ENCODE measurements around the gene STN1.

- TF ChIP-seq RAD21 (IDR thresholded peaks at IDR 0.05; ENCODE audit: low read length), result no peak
- TF ChIP-seq CEBPB (IDR thresholded peaks at IDR 0.05; ENCODE audit: low read depth, low read length), result no peak
- TF ChIP-seq POLR2A (IDR thresholded peaks at IDR 0.05; ENCODE audit: low read depth, low read length), result no peak
- no peak for TF ChIP-seq CTCF (conservative IDR thresholded peaks at IDR 0.05; ENCODE audit: low read depth, low read length)
- no peak for TF ChIP-seq RCOR1 (IDR thresholded peaks at IDR 0.05; ENCODE audit: insufficient replicate concordance, low read length)
- no peak for TF ChIP-seq RFX5 (IDR thresholded peaks at IDR 0.05; ENCODE audit: low read depth, low read length)
- no peak for TF ChIP-seq CHD1 (IDR thresholded peaks at IDR 0.05; ENCODE audit: low read depth, low read length)
- no peak for TF ChIP-seq MAZ (IDR thresholded peaks at IDR 0.05; ENCODE audit: borderline replicate concordance, low read depth, low read length)
- no peak for TF ChIP-seq MXI1 (IDR thresholded peaks at IDR 0.05; ENCODE audit: borderline replicate concordance, low read depth, low read length)
- no peak for TF ChIP-seq BHLHE40 (IDR thresholded peaks at IDR 0.05; ENCODE audit: low read depth, low read length)
- TF ChIP-seq USF2 (IDR thresholded peaks at IDR 0.05; ENCODE audit: low read depth, low read length), result no peak
- TF ChIP-seq SMC3 (IDR thresholded peaks at IDR 0.05; ENCODE audit: low read depth, low read length), result no peak
- no peak for TF ChIP-seq NFE2L2 (IDR thresholded peaks at IDR 0.05; ENCODE audit: low read depth, low read length)
- no peak for TF ChIP-seq FOS (IDR thresholded peaks at IDR 0.05; ENCODE audit: low read depth, low read length)
Observed at GRCh38 chr10:103838070-103838395, 80.0 kb downstream of the STN1 start.

Data from IMR-90 (cell line).